ENCODE results near the gene SMG9. TPM values are rescaled to one million over a fixed set of nuclear protein-coding genes. Genes with fewer than 3 reads are reported as not detected.

SMG9 gene
- total RNA-seq, 2 experiments from 2014 or later, result 48.9 to 53.1 TPM

DNA sequence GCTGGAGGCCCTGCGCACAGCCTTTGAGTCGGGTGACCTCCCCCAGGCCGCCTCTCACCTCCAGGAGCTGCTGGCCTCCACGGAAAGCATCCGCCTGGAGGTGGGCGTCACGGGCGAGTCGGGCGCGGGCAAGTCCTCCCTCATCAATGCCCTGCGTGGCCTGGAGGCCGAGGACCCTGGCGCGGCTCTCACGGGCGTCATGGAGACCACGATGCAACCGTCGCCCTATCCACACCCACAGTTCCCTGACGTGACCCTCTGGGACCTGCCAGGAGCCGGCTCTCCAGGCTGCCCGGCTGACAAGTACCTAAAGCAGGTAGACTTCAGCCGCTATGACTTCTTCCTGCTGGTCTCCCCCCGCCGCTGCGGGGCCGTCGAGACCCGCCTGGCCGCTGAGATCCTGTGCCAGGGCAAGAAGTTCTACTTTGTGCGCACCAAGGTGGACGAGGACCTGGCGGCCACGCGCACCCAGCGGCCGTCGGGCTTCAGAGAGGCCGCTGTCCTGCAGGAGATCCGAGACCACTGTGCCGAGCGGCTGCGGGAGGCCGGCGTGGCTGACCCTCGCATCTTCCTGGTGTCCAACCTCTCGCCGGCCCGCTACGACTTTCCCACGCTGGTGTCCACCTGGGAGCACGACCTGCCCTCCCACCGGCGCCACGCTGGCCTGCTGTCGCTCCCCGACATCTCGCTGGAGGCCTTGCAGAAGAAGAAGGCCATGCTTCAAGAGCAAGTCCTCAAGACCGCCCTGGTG lies 36.0 kb downstream of the SMG9 start:
- ChIA-PET POLR2A (no interaction called here), CTCF (no interaction called here)
- no peak for DNase-seq
- Mint-ChIP-seq H3K27me3 (peaks cover 1% of the 10 kb centered on the region), H3K27ac (no peak overlapping the region), H3K36me3 (ENCODE audit: low read depth) (no peaks in the 10 kb centered on the region), H3K9me3 (no peaks in the 10 kb centered on the region), H3K4me1 (ENCODE audit: low read depth) (no peaks in the 10 kb centered on the region), H3K4me3 (no peak overlapping the region)
- intact Hi-C loops (cut with micrococcal nuclease), result no loop called here
- no peak for ATAC-seq
- TF ChIP-seq CTCF (IDR thresholded peaks at IDR 0.05), result no peak

GRCh38 chr19:43715776-43716175 lies 39.0 kb downstream of the SMG9 start, which contains the start of gene IRGC:
Gene IRGC, plus strand, starts transcription at chr19:43716076. Its CDS starts 2,483 bp downstream, at chr19:43718559.
- ChIA-PET POLR2A (no interaction called here), CTCF (no interaction called here)
- no peak for DNase-seq
- Mint-ChIP-seq H3K4me1 (ENCODE audit: low read depth) (no peaks in the 10 kb centered on the region), H3K36me3 (ENCODE audit: low read depth) (no peaks in the 10 kb centered on the region), H3K27me3 (peaks cover 5% of the 10 kb centered on the region), H3K4me3 (no peak within 1 kb of the TSS), H3K27ac (no peak within 1 kb of the TSS), H3K9me3 (no peaks in the 10 kb centered on the region)
- no peak for ATAC-seq
- intact Hi-C loops (cut with micrococcal nuclease), result no loop called here
- no peak for TF ChIP-seq CTCF (IDR thresholded peaks at IDR 0.05)

- H3K4me3 Mint-ChIP-seq, result no peak overlapping the region
- peaks cover 6% of the 10 kb centered on the region for H3K27me3 Mint-ChIP-seq
- peaks cover 5% of the 10 kb centered on the region for H3K9me3 Mint-ChIP-seq
- POLR2A ChIA-PET, result interaction anchor here (0.6 kb wide), 1 partner anchor 226 kb away, joined by 3 read pairs; no protein-coding TSS in a partner anchor
- TF ChIP-seq CTCF (IDR thresholded peaks at IDR 0.05), result no peak
- ATAC-seq (no peak), DNase-seq (no peak)
- H3K4me1 Mint-ChIP-seq (ENCODE audit: low read depth), result no peaks in the 10 kb centered on the region
- intact Hi-C loops (cut with micrococcal nuclease), result no loop called here
- no peak overlapping the region for H3K27ac Mint-ChIP-seq
- H3K36me3 Mint-ChIP-seq (ENCODE audit: low read depth), result no peaks in the 10 kb centered on the region
- CTCF ChIA-PET, result no interaction called here
Observed at GRCh38 chr19:43713208-43713607, 41.6 kb downstream of the SMG9 start.

GRCh38 chr19:43711751-43712355 lies 42.9 kb downstream of the SMG9 start:
- no peak for ATAC-seq
- Mint-ChIP-seq H3K4me3 (no peak overlapping the region), H3K36me3 (ENCODE audit: low read depth) (no peaks in the 10 kb centered on the region), H3K4me1 (ENCODE audit: low read depth) (no peaks in the 10 kb centered on the region), H3K27ac (no peak overlapping the region), H3K27me3 (peaks cover 6% of the 10 kb centered on the region), H3K9me3 (peaks cover 5% of the 10 kb centered on the region)
- no peak for TF ChIP-seq CTCF (IDR thresholded peaks at IDR 0.05)
- DNase-seq, result no peak
- ChIA-PET CTCF (interaction anchor here (0.5 to 1.5 kb wide), 2 partner anchors 31 to 33 kb away, joined by 3 read pairs; no protein-coding TSS in a partner anchor), POLR2A (no interaction called here)
- intact Hi-C loops (cut with micrococcal nuclease), result no loop called here

DNA sequence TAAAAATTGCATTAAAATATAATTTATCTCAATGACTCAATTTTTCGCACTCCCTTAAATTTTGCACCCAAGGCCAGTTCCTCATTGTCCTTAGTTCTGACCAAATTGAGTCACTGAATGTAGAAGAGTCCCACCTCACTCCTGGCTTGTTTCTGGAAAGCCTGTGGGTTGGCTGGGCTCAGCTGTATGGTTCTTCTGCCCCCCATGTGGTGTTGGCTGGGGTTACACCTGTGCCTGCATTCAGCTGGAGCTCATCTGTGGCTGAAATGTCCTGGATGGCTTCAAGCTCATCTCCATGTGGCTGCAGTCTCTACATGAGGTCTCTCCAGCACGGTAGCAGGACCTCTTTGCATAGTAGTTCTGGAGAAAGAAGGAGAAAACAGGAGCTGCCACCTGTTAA lies 46.0 kb downstream of the SMG9 start:
- H3K27me3 Mint-ChIP-seq, result peaks cover 8% of the 10 kb centered on the region
- ATAC-seq (no peak), DNase-seq (no peak)
- H3K27ac Mint-ChIP-seq, result no peak overlapping the region
- TF ChIP-seq CTCF (IDR thresholded peaks at IDR 0.05), result no peak
- H3K4me3 Mint-ChIP-seq, result no peak overlapping the region
- ChIA-PET CTCF (interaction anchor here (1.5 to 2.0 kb wide), 3 partner anchors 27 to 40 kb away, joined by 4 to 5 read pairs (median 4); no protein-coding TSS in a partner anchor), POLR2A (no interaction called here)
- H3K4me1 Mint-ChIP-seq (ENCODE audit: low read depth), result no peaks in the 10 kb centered on the region
- intact Hi-C loops (cut with micrococcal nuclease), result no loop called here
- peaks cover 5% of the 10 kb centered on the region for H3K9me3 Mint-ChIP-seq
- H3K36me3 Mint-ChIP-seq (ENCODE audit: low read depth), result no peaks in the 10 kb centered on the region

All from activated CD8-positive, alpha-beta T cell treated with anti-CD3 and anti-CD28 coated beads for 36 hours (primary cell).